Naive thymus-derived CD8-positive, alpha-beta T cell (primary cell): ENCODE measurements around the gene LMO1. TPM values are rescaled to one million over a fixed set of nuclear protein-coding genes. Genes with fewer than 3 reads are reported as not detected.

Experiments
- ATAC-seq, 2 donors: fragments of 150-1000 bp; cut with Tn5 transposase in 1 of 2; sonication (Bioruptor Pico), chemical (Tn5 transposase) in 1 of 2; 1 replicate in 1 of 2; 2 replicates in 1 of 2; pipeline ENCODE4 v1.10.0; 2021; ENCODE audit warnings: mild to moderate bottlenecking in 2 of 2, moderate library complexity in 2 of 2
- POLR2A ChIA-PET: fragments of 350-600 bp; sonication (Branson Sonifier 250); formaldehyde crosslinking; loops from one replicate; lab custom pipeline; 2021; ENCODE audit warnings: antibody characterized with exemption; lab: Charles Lee
- DNase-seq, 10 donors: peaks; one replicate each; pipeline versions ENCODE4 v3.0.0 to v3.0.0-alpha.2; 2020 to 2022
- H3K27ac Mint-ChIP-seq, 10 donors: one replicate each; pipeline ENCODE4 v1.8.0; 2020 to 2022; ENCODE audit warnings: mild to moderate bottlenecking in 10 of 10, mixed read lengths in 10 of 10, moderate library complexity in 4 of 10, inconsistent platforms in 1 of 10
- H3K27me3 Mint-ChIP-seq, 5 donors: one replicate each; pipeline ENCODE4 v1.8.0; 2021 to 2022; ENCODE audit warnings: mixed read lengths in 5 of 5
- H3K36me3 Mint-ChIP-seq, 3 donors: one replicate each; pipeline ENCODE4 v1.8.0; 2020 to 2022; ENCODE audit warnings: mixed read lengths in 3 of 3, mild to moderate bottlenecking in 2 of 3, inconsistent platforms in 1 of 3
- H3K4me1 Mint-ChIP-seq, 4 donors: one replicate each; pipeline ENCODE4 v1.8.0; 2021 to 2022; ENCODE audit warnings: mixed read lengths in 4 of 4
- H3K4me3 Mint-ChIP-seq, 10 donors: one replicate each; pipeline ENCODE4 v1.8.0; 2020 to 2022; ENCODE audit warnings: mild to moderate bottlenecking in 10 of 10, mixed read lengths in 10 of 10, moderate library complexity in 6 of 10, inconsistent platforms in 1 of 10
- H3K9me3 Mint-ChIP-seq, 9 donors: one replicate each; pipeline ENCODE4 v1.8.0; 2020 to 2022; ENCODE audit warnings: mixed read lengths in 9 of 9, mild to moderate bottlenecking in 3 of 9, inconsistent platforms in 1 of 9, moderate library complexity in 1 of 9
- polyA plus RNA-seq, 3 donors: library from polyadenylated mRNA; unstranded; fragments of 300-500 nt; fragmentation: Illumina TruSeq; gene quantifications; one replicate each; pipeline ENCODE4 v1.2.3, GENCODE V29; 2021
- total RNA-seq, 8 experiments: library from RNA in 2 of 8; stranded (reverse) in 2 of 8; gene quantifications; one replicate each; pipeline ENCODE4 v1.2.3 and lab custom pipeline; 2021 to 2026

The LMO1 gene
- total and polyA plus RNA-seq, 5 experiments from 2014 or later, result not detected

DNA sequence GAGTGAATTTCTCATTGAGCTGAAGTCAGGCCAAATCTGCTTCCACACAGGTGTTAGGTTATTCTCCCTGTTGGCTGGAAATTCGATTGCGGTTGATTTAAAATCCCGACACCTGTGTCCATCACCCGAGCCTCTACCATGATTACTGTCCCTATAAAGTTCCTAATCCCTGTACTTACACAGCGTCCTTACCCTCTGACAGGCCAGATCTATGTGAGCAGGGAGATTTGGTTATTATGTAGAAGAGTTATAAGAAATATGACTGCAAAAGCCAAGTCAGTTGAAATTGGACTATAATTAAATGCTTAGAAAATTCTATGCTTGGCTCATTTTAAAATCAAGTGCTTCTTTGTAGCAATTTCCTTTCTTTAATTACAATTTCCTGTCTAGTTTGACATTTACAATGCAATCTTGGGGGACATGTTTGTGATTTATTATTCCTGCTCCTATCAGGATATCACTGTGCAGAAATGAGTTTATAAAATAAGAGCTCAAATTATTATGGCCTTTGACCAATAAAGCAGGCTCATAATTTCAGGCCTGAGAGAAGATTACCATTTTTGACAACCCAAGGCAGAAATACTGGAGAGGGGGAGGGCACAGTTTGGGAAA is 32.5 kb upstream of the LMO1 start:
- ATAC-seq (no peak), DNase-seq (no peak)
- H3K27me3 Mint-ChIP-seq, result peaks cover 3 to 20% (median 12%) of the 10 kb centered on the region in 5 donors
- H3K36me3 Mint-ChIP-seq, result no peaks in the 10 kb centered on the region
- no peak overlapping the region for H3K4me3 Mint-ChIP-seq
- H3K27ac Mint-ChIP-seq, result no peak overlapping the region
- H3K9me3 Mint-ChIP-seq, result no peaks in the 10 kb centered on the region
- no peaks in the 10 kb centered on the region for H3K4me1 Mint-ChIP-seq
- POLR2A ChIA-PET, result no interaction called here

GRCh38 chr11:8294251-8294935 is 30.7 kb upstream of the LMO1 start:
- POLR2A ChIA-PET, result no interaction called here
- Mint-ChIP-seq H3K9me3 (no peaks in the 10 kb centered on the region), H3K4me3 (no peak overlapping the region), H3K4me1 (no peaks in the 10 kb centered on the region), H3K27ac (no peak overlapping the region), H3K36me3 (no peaks in the 10 kb centered on the region), H3K27me3 (peaks cover under 1 to 12% (median 7%) of the 10 kb centered on the region in 5 donors)
- DNase-seq, result no peak
- ATAC-seq, result no peak

DNA sequence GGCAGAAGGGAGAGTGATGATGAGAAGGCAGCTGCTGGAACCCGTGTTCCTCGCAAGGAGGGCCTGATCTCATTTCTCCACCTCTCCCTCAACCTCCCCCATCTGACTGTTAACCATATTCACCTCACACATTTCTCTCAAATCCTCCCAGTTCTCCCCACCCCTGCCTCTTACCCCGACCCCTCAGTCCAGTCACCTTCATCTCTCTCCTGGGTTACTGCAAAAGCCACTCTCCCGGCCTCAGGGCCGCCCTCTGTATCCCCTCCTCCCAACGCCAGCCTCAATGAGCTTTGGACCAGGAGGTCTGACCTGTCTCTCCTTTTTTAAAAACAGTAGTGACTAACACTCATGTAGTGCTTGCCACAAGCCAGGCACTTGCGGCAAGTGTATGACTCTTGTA is 29.5 kb upstream of the LMO1 start:
- Mint-ChIP-seq H3K27ac (no peak overlapping the region), H3K9me3 (no peaks in the 10 kb centered on the region), H3K4me1 (peaks cover 0 to 2% (median 0%) of the 10 kb centered on the region in 4 donors), H3K27me3 (peaks cover 0 to 10% (median 0%) of the 10 kb centered on the region in 5 donors), H3K4me3 (no peak overlapping the region), H3K36me3 (no peaks in the 10 kb centered on the region)
- DNase-seq (no peak), ATAC-seq (no peak)
- POLR2A ChIA-PET, result no interaction called here

GRCh38 chr11:8292351-8292750 is 28.7 kb upstream of the LMO1 start:
- no peaks in the 10 kb centered on the region for H3K36me3 Mint-ChIP-seq
- POLR2A ChIA-PET, result no interaction called here
- H3K4me3 Mint-ChIP-seq, result no peak overlapping the region
- peaks cover 0 to 5% (median 0%) of the 10 kb centered on the region in 5 donors for H3K27me3 Mint-ChIP-seq
- peaks cover 0 to 2% (median 0%) of the 10 kb centered on the region in 4 donors for H3K4me1 Mint-ChIP-seq
- no peaks in the 10 kb centered on the region for H3K9me3 Mint-ChIP-seq
- H3K27ac Mint-ChIP-seq, result no peak overlapping the region
- ATAC-seq (no peak), DNase-seq (no peak)

GRCh38 chr11:8291421-8292350 is 28.0 kb upstream of the LMO1 start:
- Mint-ChIP-seq H3K4me3 (no peak overlapping the region), H3K36me3 (no peaks in the 10 kb centered on the region), H3K27ac (no peak overlapping the region), H3K9me3 (no peaks in the 10 kb centered on the region), H3K27me3 (peaks cover 0 to 5% (median 0%) of the 10 kb centered on the region in 5 donors), H3K4me1 (peaks cover 0 to 2% (median 0%) of the 10 kb centered on the region in 4 donors)
- ATAC-seq (no peak), DNase-seq (no peak)
- POLR2A ChIA-PET, result no interaction called here

- POLR2A ChIA-PET, result no interaction called here
- no peaks in the 10 kb centered on the region for H3K36me3 Mint-ChIP-seq
- H3K4me1 Mint-ChIP-seq, result peaks cover 0 to 2% (median 0%) of the 10 kb centered on the region in 4 donors
- DNase-seq (no peak), ATAC-seq (no peak)
- no peak overlapping the region for H3K27ac Mint-ChIP-seq
- H3K27me3 Mint-ChIP-seq, result peaks cover 0 to 10% (median 0%) of the 10 kb centered on the region in 5 donors
- H3K4me3 Mint-ChIP-seq, result no peak overlapping the region
- no peaks in the 10 kb centered on the region for H3K9me3 Mint-ChIP-seq
Observed at GRCh38 chr11:8290081-8290810, 26.6 kb upstream of the LMO1 start.

DNA sequence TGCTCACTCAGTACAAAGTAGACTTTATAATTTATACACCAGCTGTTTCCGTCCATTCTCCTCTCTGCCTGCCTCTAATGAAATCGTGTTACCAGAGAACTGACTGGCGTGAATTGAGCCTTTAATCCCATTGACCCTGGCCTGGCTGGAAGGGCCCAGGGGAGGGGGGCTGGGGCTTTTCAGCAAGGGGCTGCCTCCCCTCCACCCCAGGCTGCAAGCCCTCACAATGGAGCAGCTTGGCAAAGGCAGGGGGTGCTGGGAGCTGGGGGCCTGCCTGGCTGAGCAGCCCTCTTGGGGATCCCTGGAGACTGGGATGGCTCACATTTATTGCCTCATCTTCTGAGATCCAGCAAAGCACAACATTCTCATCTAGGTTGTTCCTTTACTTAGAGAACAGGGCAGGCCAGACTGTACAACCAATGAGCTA is 25.8 kb upstream of the LMO1 start:
- Mint-ChIP-seq H3K36me3 (no peaks in the 10 kb centered on the region), H3K27ac (no peak overlapping the region), H3K4me3 (no peak overlapping the region), H3K9me3 (no peaks in the 10 kb centered on the region), H3K27me3 (peaks cover 4 to 15% (median 6%) of the 10 kb centered on the region in 5 donors), H3K4me1 (peaks cover 0 to 2% (median 0%) of the 10 kb centered on the region in 4 donors)
- no peak for DNase-seq
- ATAC-seq, result no peak
- POLR2A ChIA-PET, result no interaction called here

- DNase-seq (peak in 1 of 10 donors; percentile 6), ATAC-seq (no peak)
- POLR2A ChIA-PET, result no interaction called here
- H3K27me3 Mint-ChIP-seq, result peaks cover 6 to 19% (median 8%) of the 10 kb centered on the region in 5 donors
- H3K4me3 Mint-ChIP-seq, result no peak overlapping the region
- peaks cover 0 to 2% (median 0%) of the 10 kb centered on the region in 4 donors for H3K4me1 Mint-ChIP-seq
- no peaks in the 10 kb centered on the region for H3K9me3 Mint-ChIP-seq
- no peaks in the 10 kb centered on the region for H3K36me3 Mint-ChIP-seq
- H3K27ac Mint-ChIP-seq, result no peak overlapping the region
Observed at GRCh38 chr11:8288824-8289491, 25.3 kb upstream of the LMO1 start.

- Mint-ChIP-seq H3K4me3 (no peak overlapping the region), H3K36me3 (no peaks in the 10 kb centered on the region), H3K4me1 (peaks cover 0 to 2% (median 0%) of the 10 kb centered on the region in 4 donors), H3K9me3 (no peaks in the 10 kb centered on the region), H3K27me3 (peaks cover 6 to 19% (median 8%) of the 10 kb centered on the region in 5 donors), H3K27ac (no peak overlapping the region)
- POLR2A ChIA-PET, result no interaction called here
- DNase-seq (no peak), ATAC-seq (no peak)
Observed at GRCh38 chr11:8288166-8288772, 24.6 kb upstream of the LMO1 start.

GRCh38 chr11:8287703-8288102 is 24.0 kb upstream of the LMO1 start:
- H3K27me3 Mint-ChIP-seq, result peaks cover 6 to 19% (median 8%) of the 10 kb centered on the region in 5 donors
- DNase-seq (no peak), ATAC-seq (no peak)
- H3K4me3 Mint-ChIP-seq, result no peak overlapping the region
- no peak overlapping the region for H3K27ac Mint-ChIP-seq
- H3K36me3 Mint-ChIP-seq, result no peaks in the 10 kb centered on the region
- POLR2A ChIA-PET, result no interaction called here
- H3K9me3 Mint-ChIP-seq, result no peaks in the 10 kb centered on the region
- peaks cover 0 to 2% (median 0%) of the 10 kb centered on the region in 4 donors for H3K4me1 Mint-ChIP-seq

GRCh38 chr11:8287297-8287696 is 23.6 kb upstream of the LMO1 start:
- POLR2A ChIA-PET, result no interaction called here
- Mint-ChIP-seq H3K27ac (no peak overlapping the region), H3K36me3 (no peaks in the 10 kb centered on the region), H3K9me3 (no peaks in the 10 kb centered on the region), H3K4me3 (no peak overlapping the region), H3K4me1 (peaks cover 0 to 2% (median 0%) of the 10 kb centered on the region in 4 donors), H3K27me3 (peaks cover 6 to 19% (median 8%) of the 10 kb centered on the region in 5 donors)
- ATAC-seq (no peak), DNase-seq (no peak)
